BLaER1 treated with 17β-estradiol and CSF1 and Interleukin-3, amounts not matched to agents 10 nM and 100 nM (cell line): Measurements from ENCODE around the gene FES.

Source experiments
- H3K27ac ChIP-seq, 11 experiments: shearing (Covaris generic); formaldehyde crosslinking; 2 replicates each; pipeline ENCODE4 v1.8.1; 2022
- H3K27me3 ChIP-seq, 11 experiments: shearing (Covaris generic); formaldehyde crosslinking; 2 replicates each; pipeline ENCODE4 v1.8.1; 2022
- H3K36me3 ChIP-seq, 11 experiments: shearing (Covaris generic); formaldehyde crosslinking; 2 replicates each; pipeline ENCODE4 v1.8.1; 2022
- H3K4me1 ChIP-seq, 10 experiments: shearing (Covaris generic); formaldehyde crosslinking; 2 replicates each; pipeline ENCODE4 v1.8.1; 2022
- H3K4me2 ChIP-seq, 11 experiments: shearing (Covaris generic); formaldehyde crosslinking; 2 replicates each; pipeline ENCODE4 v1.8.1; 2022
- H3K4me3 ChIP-seq, 10 experiments: shearing (Covaris generic); formaldehyde crosslinking; 2 replicates each; pipeline ENCODE4 v1.8.1; 2022
- H3K9ac ChIP-seq, 11 experiments: shearing (Covaris generic); formaldehyde crosslinking; 2 replicates each; pipeline ENCODE4 v1.8.1; 2022
- H3K9me3 ChIP-seq, 11 experiments: shearing (Covaris generic); formaldehyde crosslinking; replicated peaks in 1 of 11; 2 replicates each; pipeline ENCODE4 v1.8.1; 2022
- H4K20me1 ChIP-seq, 11 experiments: shearing (Covaris generic); formaldehyde crosslinking; 2 replicates each; pipeline ENCODE4 v1.8.1; 2022
- Cebpa-rat ChIP-seq, 11 experiments: shearing (Covaris generic); IDR thresholded peaks; 2 replicates each; pipeline ENCODE4 v1.8.1; 2022

The FES gene

GRCh38 chr15:90857883-90858443 lies 26.3 kb upstream of the FES start:
- Histone ChIP-seq H3K36me3 (no peaks in the 10 kb centered on the region; a peak in 1 of 22 replicates), H3K9me3 (no peaks in the 10 kb centered on the region), H3K27me3 (no peaks in the 10 kb centered on the region), H3K4me3 (no peak overlapping the region), H3K4me2 (no peak overlapping the region), H3K4me1 (peaks cover 15 to 57% (median 28%) of the 10 kb centered on the region in 10 experiments), H3K9ac (no peak overlapping the region), H4K20me1 (0 out of 22 replicates have a peak, but pooled peaks cover 0 to 3% (median 0%) of the 10 kb centered on the region in 11 experiments), H3K27ac (no peak overlapping the region)
- no peak for TF ChIP-seq Cebpa-rat (IDR thresholded peaks at IDR 0.05)

GRCh38 chr15:90859234-90860131 lies 24.8 kb upstream of the FES start:
- H3K4me1 ChIP-seq: peaks cover under 1 to 57% (median 32%) of the 10 kb centered on the region in 10 experiments; a peak in 19 of 20 replicates
- no peaks in the 10 kb centered on the region for H3K27me3 ChIP-seq
- TF ChIP-seq Cebpa-rat (IDR thresholded peaks at IDR 0.05): no peak
- H3K4me2 ChIP-seq: peak overlapping the region in 7 of 11 experiments; percentile 25 to 66 (median 61); a peak in 12 of 22 replicates
- no peaks in the 10 kb centered on the region; a peak in 1 of 22 replicates for H3K36me3 ChIP-seq
- H3K9ac ChIP-seq: peak overlapping the region in 3 of 11 experiments; percentile 7 to 23 (median 18); a peak in 1 of 22 replicates
- H3K4me3 ChIP-seq: no peak overlapping the region
- H3K9me3 ChIP-seq: no peaks in the 10 kb centered on the region
- H3K27ac ChIP-seq: peak overlapping the region in 2 of 11 experiments; percentile 20 to 37; a peak in 3 of 22 replicates
- no peaks in the 10 kb centered on the region for H4K20me1 ChIP-seq

- Histone ChIP-seq H3K27me3 (no peaks in the 10 kb centered on the region), H3K9me3 (no peaks in the 10 kb centered on the region), H3K4me2 (peak overlapping the region in 5 of 11 experiments; percentile 50 to 66 (median 65); a peak in 8 of 22 replicates), H4K20me1 (no peaks in the 10 kb centered on the region), H3K9ac (no peak overlapping the region), H3K4me1 (peaks cover 0 to 55% (median 28%) of the 10 kb centered on the region in 10 experiments; a peak in 17 of 20 replicates), H3K4me3 (no peak overlapping the region), H3K27ac (no peak overlapping the region), H3K36me3 (no peaks in the 10 kb centered on the region)
- TF ChIP-seq Cebpa-rat (IDR thresholded peaks at IDR 0.05): no peak
Measured at GRCh38 chr15:90860450-90860849, 23.9 kb upstream of the FES start.

- H4K20me1 ChIP-seq: no peaks in the 10 kb centered on the region
Measured at GRCh38 chr15:90860942-90861675, 23.2 kb upstream of the FES start.

GRCh38 chr15:90862487-90862886 lies 21.8 kb upstream of the FES start:
- no peak overlapping the region for H3K9ac ChIP-seq
- TF ChIP-seq Cebpa-rat (IDR thresholded peaks at IDR 0.05): no peak
- H3K4me1 ChIP-seq: peaks cover 0 to 60% (median 31%) of the 10 kb centered on the region in 10 experiments; a peak in 17 of 20 replicates

More at GRCh38 chr15:90860942-90861675, 23.2 kb upstream of the FES start:
- Histone ChIP-seq H3K4me3 (no peak overlapping the region), H3K4me1 (peaks cover 0 to 54% (median 28%) of the 10 kb centered on the region in 10 experiments; a peak in 17 of 20 replicates), H3K27me3 (no peaks in the 10 kb centered on the region), H3K9ac (no peak overlapping the region), H3K9me3 (no peaks in the 10 kb centered on the region), H3K4me2 (0 out of 22 replicates have a peak overlapping the region, but pooled peaks of 1 of the 11 experiments have one; percentile 65), H3K36me3 (no peaks in the 10 kb centered on the region), H3K27ac (no peak overlapping the region)
- TF ChIP-seq Cebpa-rat (IDR thresholded peaks at IDR 0.05): no peak

GRCh38 chr15:90862964-90863778 lies 21.1 kb upstream of the FES start:
- Histone ChIP-seq H3K9me3 (no peaks in the 10 kb centered on the region), H4K20me1 (no peaks in the 10 kb centered on the region), H3K9ac (peak overlapping the region in 4 of 11 experiments; percentile 12 to 32 (median 21); a peak in 4 of 22 replicates), H3K4me3 (no peak overlapping the region), H3K27ac (peak overlapping the region in 8 of 11 experiments; percentile 24 to 64 (median 43); a peak in 13 of 22 replicates), H3K36me3 (no peaks in the 10 kb centered on the region), H3K27me3 (no peaks in the 10 kb centered on the region), H3K4me2 (peak overlapping the region in 9 of 11 experiments; percentile 0 to 72 (median 54); a peak in 16 of 22 replicates), H3K4me1 (peaks cover 0 to 67% (median 37%) of the 10 kb centered on the region in 10 experiments; a peak in 17 of 20 replicates)
- TF ChIP-seq Cebpa-rat (IDR thresholded peaks at IDR 0.05): peak in 3 of 11 experiments; percentile 6 to 31 (median 14); a peak in 2 of 22 replicates

More at GRCh38 chr15:90862487-90862886, 21.8 kb upstream of the FES start:
- Histone ChIP-seq H4K20me1 (no peaks in the 10 kb centered on the region), H3K27me3 (no peaks in the 10 kb centered on the region), H3K36me3 (no peaks in the 10 kb centered on the region), H3K27ac (peak overlapping the region in 6 of 11 experiments; percentile 32 to 59 (median 43); a peak in 5 of 22 replicates), H3K4me2 (peak overlapping the region in 5 of 11 experiments; percentile 54 to 72 (median 67); a peak in 7 of 22 replicates), H3K4me3 (no peak overlapping the region), H3K9me3 (no peaks in the 10 kb centered on the region)

- no peaks in the 10 kb centered on the region for H3K9me3 ChIP-seq
- peak overlapping the region in 6 of 11 experiments; percentile 24 to 59 (median 30); a peak in 8 of 22 replicates for H3K27ac ChIP-seq
- H3K4me1 ChIP-seq: peaks cover 4 to 75% (median 45%) of the 10 kb centered on the region in 10 experiments
- H3K9ac ChIP-seq: peak overlapping the region in 2 of 11 experiments; percentile 12 to 21; a peak in 1 of 22 replicates
- H3K4me2 ChIP-seq: peak overlapping the region in 8 of 11 experiments; percentile 0 to 72 (median 58); a peak in 12 of 22 replicates
- H3K27me3 ChIP-seq: no peaks in the 10 kb centered on the region
- no peaks in the 10 kb centered on the region for H3K36me3 ChIP-seq
- TF ChIP-seq Cebpa-rat (IDR thresholded peaks at IDR 0.05): no peak
- H3K4me3 ChIP-seq: no peak overlapping the region
- H4K20me1 ChIP-seq: no peaks in the 10 kb centered on the region
Measured at GRCh38 chr15:90863987-90864386, 20.3 kb upstream of the FES start.
